DOHH2 (cell line): ENCODE results near the gene LDLRAD1.

ENCODE experiments used
- H3F3A ChIP-seq: fragments of 200-600 bp; sonication (generic), shearing (Covaris generic); 2 replicates; pipeline ENCODE4 v1.6.0; 2016; ENCODE audit warnings: antibody characterized with exemption, mild to moderate bottlenecking; ENCODE audit not compliant: control insufficient read depth, insufficient read depth
- H3K27ac ChIP-seq: fragments of 200-600 bp; sonication (generic); 2 replicates; pipeline ENCODE4 v1.5.1; 2014; ENCODE audit warnings: low read depth, mild to moderate bottlenecking, low read length, moderate library complexity
- H3K27me3 ChIP-seq: fragments of 200-600 bp; sonication (generic); 2 replicates; pipeline ENCODE4 v1.6.1; 2014; ENCODE audit warnings: mild to moderate bottlenecking, low read length, mixed read lengths; ENCODE audit not compliant: control insufficient read depth
- H3K36me3 ChIP-seq: fragments of 200-600 bp; sonication (generic); 2 replicates; pipeline ENCODE4 v1.6.1; 2014; ENCODE audit warnings: mild to moderate bottlenecking, low read length, moderate library complexity, mixed read lengths; ENCODE audit not compliant: control insufficient read depth
- H3K4me1 ChIP-seq: fragments of 200-600 bp; sonication (generic); 2 replicates; pipeline ENCODE4 v1.6.1; 2014; ENCODE audit warnings: mild to moderate bottlenecking, low read length, mixed read lengths; ENCODE audit not compliant: control insufficient read depth
- H3K4me2 ChIP-seq: fragments of 200-600 bp; sonication (generic); 2 replicates; pipeline ENCODE4 v1.6.0; 2014; ENCODE audit warnings: mild to moderate bottlenecking, low read length, moderate library complexity
- H3K4me3 ChIP-seq: fragments of 200-600 bp; sonication (generic); 2 replicates; pipeline ENCODE4 v1.5.1; 2014; ENCODE audit warnings: mild to moderate bottlenecking, low read length, mixed read lengths
- H3K79me2 ChIP-seq: fragments of 200-600 bp; sonication (generic); 2 replicates; pipeline ENCODE4 v1.6.1; 2014; ENCODE audit warnings: mild to moderate bottlenecking, low read length, mixed read lengths; ENCODE audit not compliant: control insufficient read depth
- H3K9me2 ChIP-seq: fragments of 200-600 bp; sonication (generic); replicated peaks from 2 replicates; pipeline ENCODE4 v1.6.1; 2014; ENCODE audit warnings: mild to moderate bottlenecking, low read length, mixed read lengths; ENCODE audit not compliant: control insufficient read depth
- H3K9me3 ChIP-seq: fragments of 200-600 bp; sonication (generic); 2 replicates; pipeline ENCODE4 v1.6.1; 2014; ENCODE audit warnings: antibody characterized with exemption, low read length, mixed read lengths; ENCODE audit not compliant: control insufficient read depth, insufficient read depth
- H4K20me1 ChIP-seq: fragments of 200-600 bp; sonication (generic); 2 replicates; pipeline ENCODE4 v1.6.0; 2014; ENCODE audit warnings: low read depth, mild to moderate bottlenecking, antibody characterized with exemption, low read length, moderate library complexity; ENCODE audit not compliant: control insufficient read depth, insufficient read depth
- CTCF ChIP-seq: fragments of 200-600 bp; sonication (generic); IDR thresholded peaks from one replicate; pipeline ENCODE4 v1.5.1; 2014; ENCODE audit warnings: antibody characterized with exemption, mild to moderate bottlenecking, low read depth, low read length; ENCODE audit not compliant: poor library complexity, severe bottlenecking
- EZH2phosphoT487 ChIP-seq: fragments of 200-600 bp; sonication (generic); IDR thresholded peaks from 2 replicates; pipeline ENCODE4 v1.6.1; 2017; ENCODE audit warnings: borderline replicate concordance, mild to moderate bottlenecking, antibody characterized with exemption, low read length, moderate library complexity, mixed read lengths

LDLRAD1 gene

GRCh38 chr1:53984726-53985125, 33.3 kb downstream of the LDLRAD1 start:
- no peak overlapping the region for H3K27ac ChIP-seq
- no peaks in the 10 kb centered on the region for H3K36me3 ChIP-seq
- no peak overlapping the region for H3K4me3 ChIP-seq
- no peaks in the 10 kb centered on the region for H3K9me2 ChIP-seq
- no peaks in the 10 kb centered on the region for H3K9me3 ChIP-seq
- H3K4me1 ChIP-seq: no peaks in the 10 kb centered on the region
- no peaks in the 10 kb centered on the region for H3K27me3 ChIP-seq
- H4K20me1 ChIP-seq: no peaks in the 10 kb centered on the region; the same call in 1 of the 2 replicates
- TF ChIP-seq EZH2phosphoT487 (no peak), CTCF (no peak)
- no peak overlapping the region for H3K4me2 ChIP-seq
- H3F3A ChIP-seq: no peaks in the 10 kb centered on the region
- H3K79me2 ChIP-seq: no peaks in the 10 kb centered on the region

- TF ChIP-seq EZH2phosphoT487 (no peak), CTCF (no peak)
- Histone ChIP-seq H3K9me2 (no peaks in the 10 kb centered on the region), H3K27me3 (no peaks in the 10 kb centered on the region), H3K9me3 (no peaks in the 10 kb centered on the region), H3F3A (no peaks in the 10 kb centered on the region), H4K20me1 (no peaks in the 10 kb centered on the region; the same call in 1 of the 2 replicates), H3K4me1 (no peaks in the 10 kb centered on the region), H3K4me2 (no peak overlapping the region), H3K27ac (no peak overlapping the region), H3K4me3 (no peak overlapping the region), H3K79me2 (no peaks in the 10 kb centered on the region), H3K36me3 (no peaks in the 10 kb centered on the region)
These were observed 35.3 kb downstream of the LDLRAD1 start for GRCh38 chr1:53982763-53983104.

- H4K20me1 ChIP-seq: no peaks in the 10 kb centered on the region; the same call in 1 of the 2 replicates
- H3K4me1 ChIP-seq: no peaks in the 10 kb centered on the region
- TF ChIP-seq CTCF (no peak), EZH2phosphoT487 (no peak)
- no peaks in the 10 kb centered on the region for H3K79me2 ChIP-seq
- H3K27ac ChIP-seq: no peak overlapping the region
- H3K27me3 ChIP-seq: no peaks in the 10 kb centered on the region
- H3K36me3 ChIP-seq: no peaks in the 10 kb centered on the region
- H3K9me3 ChIP-seq: no peaks in the 10 kb centered on the region
- no peak overlapping the region for H3K4me3 ChIP-seq
- H3F3A ChIP-seq: no peaks in the 10 kb centered on the region
- no peak overlapping the region for H3K4me2 ChIP-seq
- no peaks in the 10 kb centered on the region for H3K9me2 ChIP-seq
These were observed 35.8 kb downstream of the LDLRAD1 start for GRCh38 chr1:53982034-53982762.
